HG03280 (cell line): ENCODE measurements around the gene MYO1D.

Experiments used
- ATAC-seq: cut with Tn5 transposase; IDR thresholded peaks from one replicate; pipeline ENCODE4 v1.9.1; 2021; ENCODE audit warnings: mild to moderate bottlenecking, moderate library complexity; ENCODE audit not compliant: unreplicated experiment

Gene MYO1D

DNA sequence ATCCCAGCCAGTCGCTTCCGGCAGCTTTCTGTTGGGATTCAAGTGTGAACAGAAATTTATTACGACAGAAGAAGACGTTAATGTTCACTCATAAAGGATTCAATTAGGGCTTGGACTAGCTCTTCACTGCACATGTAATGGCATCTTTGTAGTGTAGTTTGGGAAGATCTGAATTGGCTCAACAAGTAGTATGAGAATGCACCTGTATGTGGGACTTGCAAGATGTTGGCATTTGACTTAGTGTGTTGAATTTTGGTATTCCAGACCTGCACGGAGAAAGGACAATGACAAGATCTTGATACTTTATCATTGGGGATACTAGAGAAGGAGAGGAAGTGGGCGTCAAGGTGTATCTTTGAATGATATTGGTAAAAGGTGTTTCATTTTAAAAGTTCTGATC, 431.4 kb downstream of the MYO1D start:
- no peak for ATAC-seq

- ATAC-seq, result no peak
Observed at GRCh38 chr17:32445074-32445415, 431.9 kb downstream of the MYO1D start.

DNA sequence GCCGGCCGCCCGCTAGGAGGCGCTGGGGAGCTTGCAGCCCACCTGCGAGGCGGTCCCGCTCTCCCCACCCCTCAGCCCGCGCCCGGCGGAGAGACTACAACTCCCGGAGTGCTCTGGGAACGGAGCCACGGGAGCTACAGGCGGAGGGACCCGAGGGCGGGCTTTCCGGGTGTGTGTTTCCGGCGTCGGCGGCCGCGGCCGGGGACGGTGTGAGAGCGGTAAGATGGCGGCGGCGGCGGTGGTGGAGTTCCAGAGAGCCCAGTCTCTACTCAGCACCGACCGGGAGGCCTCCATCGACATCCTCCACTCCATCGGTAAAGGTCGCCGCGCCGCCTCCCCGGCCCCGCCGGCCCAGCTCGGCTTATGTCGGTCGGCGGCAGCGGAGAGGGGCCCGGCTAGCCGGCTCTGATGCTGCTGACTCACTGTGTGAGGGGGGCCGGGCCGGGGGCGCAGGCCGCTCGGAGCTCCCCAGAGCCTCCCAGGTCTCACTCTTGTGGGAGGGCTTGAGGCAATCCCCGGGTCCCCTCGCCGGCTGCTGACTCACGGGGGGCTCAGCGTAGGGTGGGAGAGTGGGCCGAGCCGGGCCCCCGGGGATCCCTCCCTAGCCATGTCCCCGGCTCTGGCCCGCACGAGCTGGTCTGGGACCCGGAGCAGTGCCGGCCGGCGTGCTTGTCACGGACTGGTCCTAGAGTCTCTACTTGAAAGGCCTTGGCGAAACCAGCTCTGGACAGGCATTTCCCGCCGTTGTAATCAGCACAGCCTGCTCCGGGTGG, 432.4 kb downstream of the MYO1D start, which contains the start of gene PSMD11:
PSMD11 (plus strand) TSS at position 210 of the 773 bp plus-strand sequence; CDS start at position 224, 14 bp downstream.
- peak; percentile 95 for ATAC-seq

DNA sequence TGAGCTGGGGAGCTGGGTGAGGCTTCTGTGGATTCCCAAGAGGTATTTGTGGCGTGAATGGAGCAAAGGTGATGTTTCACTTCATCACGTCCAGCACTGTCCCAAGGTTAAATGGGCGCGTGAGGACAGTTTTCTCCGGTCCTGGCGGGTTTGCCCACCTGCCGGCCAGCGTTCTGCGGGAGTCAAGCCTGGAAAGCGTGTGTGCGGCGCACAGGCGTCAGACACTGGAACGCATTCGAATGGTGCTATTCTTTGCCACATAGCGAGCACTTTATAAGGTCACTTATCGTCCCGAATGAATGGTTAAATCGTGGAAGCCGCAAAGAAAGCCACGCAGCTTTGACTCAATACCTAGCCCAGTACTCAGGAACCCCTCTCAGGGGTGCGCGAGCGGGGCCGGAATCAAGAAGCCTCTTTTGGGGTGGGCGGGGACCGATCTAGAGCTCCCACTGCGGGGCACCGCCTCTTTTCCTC, 433.1 kb downstream of the MYO1D start:
- ATAC-seq, result peak; percentile 3
